ENCODE results near the gene RAP1B. TPM values are rescaled to one million over a fixed set of nuclear protein-coding genes. Genes with fewer than 3 reads are reported as not detected.
A peak's percentile ranks its signal among the peaks of the same experiment; 100 is the strongest.

Gene RAP1B
- total RNA-seq, result 193 TPM
- long read RNA-seq, full-length matches to known transcripts, result 161 of 194 reads
- long read RNA-seq, partial matches to known transcripts, result 7 of 194 reads
- long read RNA-seq, other reads (novel, unspliced or antisense), result 26 of 194 reads

DNA sequence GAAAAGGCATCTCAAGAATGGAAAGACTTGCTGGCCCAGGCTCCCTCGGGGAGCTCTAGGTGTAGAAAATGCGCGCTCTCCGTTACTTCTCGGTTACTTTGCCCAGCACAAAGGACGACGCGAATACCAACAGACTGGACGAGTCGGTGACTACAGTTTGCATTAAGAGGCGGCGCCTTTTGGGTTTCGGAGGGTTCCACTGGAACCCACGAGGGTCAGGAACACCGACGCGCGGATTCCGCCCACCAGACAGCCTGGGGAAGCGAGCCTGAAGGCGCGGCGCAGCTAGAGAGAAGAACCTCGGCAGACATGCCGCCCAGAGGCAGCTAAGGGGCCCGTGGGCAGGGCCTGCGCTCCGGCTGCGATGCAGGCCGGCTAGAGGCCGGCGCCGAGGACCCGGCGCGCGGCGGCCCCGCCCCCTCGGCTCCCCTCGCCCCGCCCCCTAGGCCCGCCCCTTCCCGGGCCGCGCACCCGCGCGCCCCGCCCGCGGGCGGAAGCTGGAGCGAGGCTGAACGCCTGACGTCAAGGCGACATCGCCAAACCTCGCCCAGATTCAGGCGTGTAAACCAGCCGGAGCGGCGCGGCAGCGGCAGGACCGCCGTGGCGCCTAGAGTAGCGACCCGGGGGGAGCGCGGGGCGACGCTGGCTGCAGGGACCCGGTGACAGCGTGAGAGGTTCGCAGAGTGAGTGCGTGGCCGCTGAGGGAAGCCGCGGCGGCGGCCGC, at the start of gene RAP1B:
Gene RAP1B (plus strand): TSS at position 530 of the 724 bp plus-strand sequence. CDS start 37,826 bp downstream, outside the sequence.
- Histone ChIP-seq H3K27me3 (ENCODE audit: low read depth) (no peaks in the 10 kb centered on the region), H3K9me3 (no peaks in the 10 kb centered on the region), H3K4me3 (peak within 1 kb of the TSS; percentile 79), H3K36me3 (peaks cover 6% of the 10 kb centered on the region), H3K4me1 (peaks cover 43% of the 10 kb centered on the region), H3K27ac (peak within 1 kb of the TSS; percentile 97)
- intact Hi-C loops (cut with DNase I), result no loop called here
- TF ChIP-seq, protein P1, sequence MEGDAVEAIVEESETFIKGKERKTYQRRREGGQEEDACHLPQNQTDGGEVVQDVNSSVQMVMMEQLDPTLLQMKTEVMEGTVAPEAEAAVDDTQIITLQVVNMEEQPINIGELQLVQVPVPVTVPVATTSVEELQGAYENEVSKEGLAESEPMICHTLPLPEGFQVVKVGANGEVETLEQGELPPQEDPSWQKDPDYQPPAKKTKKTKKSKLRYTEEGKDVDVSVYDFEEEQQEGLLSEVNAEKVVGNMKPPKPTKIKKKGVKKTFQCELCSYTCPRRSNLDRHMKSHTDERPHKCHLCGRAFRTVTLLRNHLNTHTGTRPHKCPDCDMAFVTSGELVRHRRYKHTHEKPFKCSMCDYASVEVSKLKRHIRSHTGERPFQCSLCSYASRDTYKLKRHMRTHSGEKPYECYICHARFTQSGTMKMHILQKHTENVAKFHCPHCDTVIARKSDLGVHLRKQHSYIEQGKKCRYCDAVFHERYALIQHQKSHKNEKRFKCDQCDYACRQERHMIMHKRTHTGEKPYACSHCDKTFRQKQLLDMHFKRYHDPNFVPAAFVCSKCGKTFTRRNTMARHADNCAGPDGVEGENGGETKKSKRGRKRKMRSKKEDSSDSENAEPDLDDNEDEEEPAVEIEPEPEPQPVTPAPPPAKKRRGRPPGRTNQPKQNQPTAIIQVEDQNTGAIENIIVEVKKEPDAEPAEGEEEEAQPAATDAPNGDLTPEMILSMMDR (IDR thresholded peaks at IDR 0.05), result no peak
- ATAC-seq (peak; percentile 97 to 99), DNase-seq (peak; percentile 92)

DNA sequence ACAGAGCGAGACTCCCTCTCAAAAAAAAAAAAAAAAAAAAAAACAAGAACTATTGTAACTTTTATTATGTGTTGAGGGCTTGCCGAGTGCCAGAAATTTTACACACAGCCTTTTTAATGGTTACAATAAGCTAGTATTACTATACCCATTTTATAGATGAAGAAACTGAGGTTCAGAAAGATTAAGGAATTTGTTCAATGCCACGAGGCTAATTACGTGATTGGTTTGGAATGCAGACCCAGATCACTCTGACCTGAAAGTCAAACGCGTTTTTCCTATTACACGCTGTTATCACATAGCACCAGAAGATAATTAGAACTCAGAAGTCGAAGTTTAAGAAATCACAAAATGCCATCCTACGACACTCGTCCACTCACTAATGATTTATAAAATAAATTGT, 48.9 kb upstream of the RAP1B start:
- no peak for DNase-seq
- Histone ChIP-seq H3K4me3 (no peak overlapping the region), H3K9me3 (no peaks in the 10 kb centered on the region), H3K27ac (no peak overlapping the region), H3K36me3 (no peaks in the 10 kb centered on the region), H3K4me1 (peaks cover 16% of the 10 kb centered on the region), H3K27me3 (ENCODE audit: low read depth) (no peaks in the 10 kb centered on the region)
- intact Hi-C loops (cut with DNase I), result no loop called here
- ATAC-seq, result no peak
- TF ChIP-seq, protein P1 (IDR thresholded peaks at IDR 0.05), result no peak

GRCh38 chr12:68564166-68564565, 46.5 kb upstream of the RAP1B start:
- Histone ChIP-seq H3K9me3 (no peaks in the 10 kb centered on the region), H3K27me3 (ENCODE audit: low read depth) (no peaks in the 10 kb centered on the region), H3K4me1 (peaks cover 16% of the 10 kb centered on the region), H3K36me3 (no peaks in the 10 kb centered on the region), H3K4me3 (no peak overlapping the region), H3K27ac (no peak overlapping the region)
- no peak for ATAC-seq
- intact Hi-C loops (cut with DNase I), result no loop called here
- TF ChIP-seq, protein P1 (IDR thresholded peaks at IDR 0.05), result no peak
- no peak for DNase-seq

DNA sequence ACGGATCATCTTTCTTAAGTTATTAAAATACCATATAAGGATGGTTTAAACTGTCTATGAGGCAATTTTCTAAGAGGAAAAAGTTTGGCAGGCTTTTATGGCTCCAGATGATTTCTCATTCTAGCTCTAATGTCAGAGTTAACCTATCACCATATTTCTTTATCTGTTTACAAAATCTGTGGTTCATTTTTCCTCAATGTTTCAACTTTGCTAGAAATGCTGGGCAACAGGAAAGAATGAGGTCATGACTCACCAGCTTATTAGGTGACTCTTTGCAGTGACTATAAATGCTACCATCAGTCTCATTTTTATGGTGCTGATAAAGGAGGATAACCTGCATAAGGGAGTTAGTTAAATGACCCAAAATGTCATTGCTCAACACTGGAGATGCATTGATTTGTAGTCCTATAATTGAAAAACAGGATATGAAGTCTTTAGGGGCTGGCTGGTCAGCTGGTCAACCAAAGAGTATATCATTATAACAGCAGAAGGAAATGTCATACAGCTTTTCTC, 45.3 kb upstream of the RAP1B start:
- H3K36me3 ChIP-seq, result no peaks in the 10 kb centered on the region
- no peak for ATAC-seq
- H3K4me3 ChIP-seq, result no peak overlapping the region
- peaks cover 9% of the 10 kb centered on the region for H3K4me1 ChIP-seq
- intact Hi-C loops (cut with DNase I), result no loop called here
- no peak overlapping the region for H3K27ac ChIP-seq
- no peak for DNase-seq
- H3K27me3 ChIP-seq (ENCODE audit: low read depth), result no peaks in the 10 kb centered on the region
- H3K9me3 ChIP-seq, result no peaks in the 10 kb centered on the region
- TF ChIP-seq, protein P1 (IDR thresholded peaks at IDR 0.05), result no peak

GRCh38 chr12:68568922-68569569, 41.7 kb upstream of the RAP1B start:
- no peak overlapping the region for H3K4me3 ChIP-seq
- H3K27me3 ChIP-seq (ENCODE audit: low read depth), result no peaks in the 10 kb centered on the region
- H3K36me3 ChIP-seq, result no peaks in the 10 kb centered on the region
- peaks cover 4% of the 10 kb centered on the region for H3K4me1 ChIP-seq
- TF ChIP-seq, protein P1 (IDR thresholded peaks at IDR 0.05), result no peak
- peak; percentile 90 to 96 for ATAC-seq
- intact Hi-C loops (cut with DNase I), result no loop called here
- no peak overlapping the region for H3K27ac ChIP-seq
- H3K9me3 ChIP-seq, result no peaks in the 10 kb centered on the region
- no peak for DNase-seq
